ENCODE results near the gene SH3BP1.

GRCh38 chr22:37639771-37640590, 512 bp downstream of the SH3BP1 start:
- no peak for TF ChIP-seq CTCF (IDR thresholded peaks at IDR 0.05)
- TF ChIP-seq EZH2phosphoT487 (IDR thresholded peaks at IDR 0.05) = no peak
